IPS DF 19.7 (cell line): ENCODE results near the gene ZP1.

Source experiments
- DNase-seq: peaks from one replicate; pipeline ENCODE4 v3.0.0-alpha.2; 2013; ENCODE audit warnings: low read depth, low spot score

The ZP1 gene

DNA sequence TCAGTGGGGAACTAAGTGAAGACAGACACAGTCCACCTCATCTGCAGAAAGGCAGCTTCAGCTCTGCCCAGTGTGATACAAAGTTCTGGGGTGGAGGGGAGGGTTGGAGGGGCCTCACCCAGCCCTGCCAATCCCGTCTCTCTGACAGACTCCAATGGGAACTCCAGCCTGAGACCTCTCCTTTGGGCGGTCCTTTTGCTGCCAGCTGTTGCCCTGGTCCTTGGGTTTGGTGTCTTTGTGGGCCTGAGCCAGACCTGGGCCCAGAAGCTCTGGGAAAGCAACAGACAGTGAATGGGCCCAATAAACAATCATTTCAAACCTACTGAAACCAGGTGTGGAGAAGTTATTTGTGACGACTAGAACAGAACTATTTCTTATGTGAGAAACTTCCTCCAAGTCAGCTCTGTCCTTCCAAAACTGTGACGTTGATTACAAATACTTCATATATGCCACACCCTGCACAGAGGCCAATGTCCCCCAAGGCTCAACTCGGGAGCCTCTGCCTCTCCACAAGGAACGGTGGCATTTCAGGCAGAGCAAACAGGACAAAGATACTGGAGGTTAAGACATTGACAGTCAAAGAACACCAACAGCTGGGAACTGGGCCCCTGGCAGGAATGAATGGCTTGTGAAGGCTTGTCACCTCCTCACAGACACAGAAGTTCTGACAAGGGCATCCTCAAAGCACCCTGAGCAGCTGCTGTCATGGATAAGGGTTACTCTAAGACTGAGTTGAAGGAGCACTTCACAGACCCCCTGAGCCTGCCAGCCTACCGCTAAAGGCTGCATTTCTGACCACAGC lies 8.2 kb downstream of the ZP1 start:
- no peak for DNase-seq

GRCh38 chr11:60876168-60876485 lies 8.8 kb downstream of the ZP1 start:
- DNase-seq = no peak

DNA sequence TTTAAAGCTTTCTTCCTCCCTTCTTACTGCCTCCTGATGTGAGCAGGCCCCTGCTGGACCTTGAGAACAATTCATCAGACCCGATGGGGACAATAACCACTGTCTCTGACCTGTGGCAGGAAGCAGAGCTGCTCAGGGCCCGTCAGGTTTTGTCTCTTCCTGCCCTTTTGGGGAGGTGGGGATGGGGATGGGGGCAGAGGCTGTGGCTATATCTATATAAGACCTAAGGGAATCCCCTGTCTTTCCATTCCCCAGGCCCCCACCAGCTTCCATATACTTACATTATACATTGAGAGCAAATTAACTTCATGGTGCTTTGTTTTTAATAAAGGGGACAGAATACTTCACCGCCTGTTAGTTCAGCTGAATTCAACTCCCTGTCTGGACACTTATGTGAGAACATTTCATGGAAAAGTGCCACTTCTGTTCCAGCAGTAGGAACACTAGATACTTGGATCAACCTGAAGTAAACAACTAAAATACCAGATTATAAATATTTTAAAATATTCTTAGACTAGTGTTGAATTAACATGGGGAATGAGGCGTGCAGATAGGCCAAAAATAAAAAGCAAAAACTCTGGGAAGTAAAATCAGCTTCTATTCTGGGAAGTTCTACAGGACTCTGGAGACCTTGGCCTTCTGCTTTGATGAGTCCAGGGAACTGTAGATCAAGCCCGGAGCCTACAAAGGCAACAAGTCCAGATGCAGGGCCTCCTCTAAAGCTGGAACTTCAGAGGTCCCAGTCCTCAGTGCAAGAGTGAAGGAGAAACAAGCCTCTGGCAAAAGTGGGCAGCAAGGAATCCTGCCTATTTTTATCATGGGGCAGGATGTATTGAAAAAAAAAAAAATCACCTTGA lies 11.1 kb downstream of the ZP1 start:
- DNase-seq = no peak

GRCh38 chr11:60879104-60879503 lies 11.8 kb downstream of the ZP1 start:
- no peak for DNase-seq

- DNase-seq = no peak
Measured at GRCh38 chr11:60879971-60880588, 12.7 kb downstream of the ZP1 start.

DNA sequence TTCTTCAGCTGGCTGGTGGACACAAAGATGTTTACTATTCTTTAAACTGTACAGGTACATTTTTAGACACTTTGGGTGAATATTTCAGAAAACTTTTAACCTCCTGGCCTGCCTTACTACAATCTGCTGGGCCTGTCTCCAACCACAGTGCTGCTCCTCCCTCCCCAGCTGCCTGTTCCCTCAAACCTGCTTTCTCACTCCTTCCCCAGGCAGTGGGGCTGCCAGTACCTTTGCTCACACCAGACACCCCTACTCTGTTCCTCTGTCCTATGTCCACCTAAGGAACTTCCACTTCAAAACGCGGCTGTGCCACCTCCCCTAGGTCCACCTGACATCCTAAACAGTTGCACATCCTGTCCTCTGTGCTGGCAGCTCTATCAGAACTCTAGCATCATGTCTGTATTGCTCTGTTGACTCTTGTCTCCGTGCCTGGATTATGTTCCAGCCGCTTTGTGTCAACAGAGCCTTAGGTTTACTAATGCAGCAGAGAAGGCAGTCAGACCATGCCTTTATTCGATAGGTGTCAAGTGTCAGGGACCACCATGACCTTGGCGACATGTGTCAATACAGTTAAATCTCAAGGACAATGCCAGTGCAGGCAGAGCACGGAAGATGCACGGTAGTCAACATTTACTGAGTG lies 13.4 kb downstream of the ZP1 start:
- DNase-seq = no peak

DNA sequence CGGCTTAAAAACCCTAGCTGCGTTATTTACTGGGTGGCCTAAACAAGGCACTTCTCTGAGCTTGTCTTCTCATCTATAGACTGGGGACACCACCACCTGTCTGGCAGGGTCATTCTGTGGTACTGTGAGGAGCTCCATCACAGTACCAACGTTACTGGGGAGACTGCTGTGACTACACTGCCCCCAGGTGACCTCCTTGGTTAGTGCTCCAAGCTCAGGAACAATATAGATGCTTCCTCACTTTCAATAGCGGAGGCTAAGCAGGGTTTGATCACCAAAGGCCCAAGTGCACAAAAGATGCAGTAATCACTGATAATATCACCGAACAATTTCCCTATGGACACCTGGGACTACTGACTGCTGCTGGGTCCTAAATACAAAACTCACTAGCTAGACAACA lies 20.2 kb downstream of the ZP1 start:
- no peak for DNase-seq

- DNase-seq = no peak
Measured at GRCh38 chr11:60889869-60890311, 22.5 kb downstream of the ZP1 start.

- no peak for DNase-seq
Measured at GRCh38 chr11:60890696-60891095, 23.4 kb downstream of the ZP1 start.

DNA sequence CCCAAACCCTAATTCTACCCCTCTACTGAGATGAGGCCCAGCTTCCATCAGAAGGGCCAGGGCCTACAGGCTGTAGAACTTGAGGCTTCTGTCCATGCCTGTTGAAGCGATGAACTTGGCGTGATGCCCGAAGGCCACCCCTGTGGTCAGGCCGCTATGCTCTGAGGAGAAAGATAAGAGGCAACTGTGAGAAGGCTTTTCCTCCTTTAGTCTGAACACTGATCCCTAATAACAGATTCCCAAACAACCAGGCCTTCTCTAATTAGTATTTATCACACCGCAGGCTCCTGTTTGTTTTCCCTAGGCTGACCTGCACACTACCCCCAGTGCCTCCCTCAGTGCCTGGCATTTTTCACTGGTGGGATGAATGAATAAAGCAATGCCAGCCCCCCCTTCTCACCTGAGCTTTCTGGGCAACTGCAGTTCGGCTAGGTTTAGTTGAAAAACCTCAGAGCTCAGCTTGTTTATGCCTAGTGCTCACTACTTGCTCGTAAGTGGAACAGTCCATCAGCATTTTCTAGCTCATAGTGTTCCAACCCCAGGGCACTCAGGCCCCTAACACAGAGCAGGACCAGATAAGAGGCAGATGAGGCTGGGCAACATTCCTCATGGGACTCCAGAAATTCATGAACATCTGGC lies 23.9 kb downstream of the ZP1 start:
- DNase-seq = no peak

DNA sequence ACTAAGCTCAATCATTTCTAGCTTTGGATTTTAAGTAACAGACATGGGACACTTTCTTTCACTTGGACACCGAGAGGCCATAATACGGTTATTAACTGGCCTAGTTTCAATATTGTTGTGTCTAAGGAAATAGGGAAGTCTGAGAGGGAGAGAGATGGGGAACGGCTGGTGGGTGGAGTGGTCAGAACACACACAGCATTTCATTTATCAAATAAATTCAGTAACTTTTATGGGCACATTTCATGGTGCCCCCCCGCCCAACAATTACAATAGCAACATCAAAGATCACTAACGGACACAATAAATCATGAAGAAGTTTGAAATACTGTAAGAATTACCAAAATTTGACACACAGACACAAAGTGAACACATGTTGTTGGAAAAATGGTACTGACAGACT lies 28.3 kb downstream of the ZP1 start:
- DNase-seq = no peak

GRCh38 chr11:60897496-60897895 lies 30.2 kb downstream of the ZP1 start:
- no peak for DNase-seq

- DNase-seq = no peak
Measured at GRCh38 chr11:60899046-60899936, 31.9 kb downstream of the ZP1 start.

- no peak for DNase-seq
Measured at GRCh38 chr11:60899977-60900376, 32.6 kb downstream of the ZP1 start.

DNA sequence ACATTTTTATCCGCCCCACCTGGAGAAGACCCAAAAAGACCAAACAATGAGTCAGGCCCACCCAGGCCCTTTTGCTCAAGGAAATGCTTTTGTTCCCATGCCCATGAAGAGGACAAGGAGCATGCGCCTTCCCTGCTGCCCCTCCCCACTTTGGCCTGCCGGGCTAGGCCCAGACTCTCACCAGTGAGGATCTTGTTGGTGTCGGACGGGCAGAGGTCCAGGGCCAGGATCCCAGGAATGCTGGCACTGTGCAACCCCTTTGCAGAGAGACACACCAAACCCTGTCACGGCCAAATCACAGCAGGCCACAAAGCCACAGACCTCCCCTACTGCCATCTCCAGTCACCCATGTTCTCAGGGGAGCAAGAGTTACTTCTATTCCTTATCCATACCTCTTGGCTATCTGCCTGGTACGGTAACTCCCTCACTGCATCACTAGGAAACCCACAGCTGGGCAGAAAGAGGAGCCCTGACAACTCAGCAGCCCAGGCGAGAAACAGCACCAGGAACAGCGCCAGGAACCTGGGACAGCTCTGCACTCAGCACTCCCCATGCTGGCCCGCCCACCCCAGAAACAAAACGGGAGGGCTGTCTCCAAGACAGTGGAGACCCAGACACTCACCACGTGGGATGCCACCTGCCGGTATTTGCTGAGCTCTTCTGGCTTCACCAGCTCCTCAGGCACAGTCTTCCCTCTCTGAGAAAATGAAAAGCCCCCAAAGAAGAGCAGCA lies 33.5 kb downstream of the ZP1 start:
- DNase-seq = no peak

GRCh38 chr11:60902625-60903024 lies 35.3 kb downstream of the ZP1 start:
- no peak for DNase-seq

DNA sequence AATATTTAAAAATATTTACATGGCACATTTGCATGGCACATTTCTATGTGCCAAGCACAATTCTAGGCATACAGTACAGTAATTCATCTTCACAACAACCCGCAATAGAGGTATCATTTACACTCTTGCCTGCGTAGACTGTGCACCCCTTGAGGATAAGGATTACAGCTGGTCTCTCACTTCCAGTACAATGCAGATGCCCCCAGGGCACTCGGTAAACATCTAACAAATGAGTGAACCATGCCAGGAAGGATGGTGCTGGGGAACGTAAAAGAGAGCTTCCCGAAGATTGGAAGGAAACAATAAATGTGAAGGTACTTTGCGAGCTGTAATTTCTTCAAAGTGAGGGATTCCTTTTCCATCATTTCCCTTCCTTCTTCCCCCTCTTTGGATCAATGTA lies 37.7 kb downstream of the ZP1 start:
- no peak for DNase-seq

- no peak for DNase-seq
Measured at GRCh38 chr11:60905551-60906113, 38.3 kb downstream of the ZP1 start.

- no peak for DNase-seq
Measured at GRCh38 chr11:60906132-60906972, 39.0 kb downstream of the ZP1 start, which contains the start of gene PRPF19. TSS of gene PRPF19 (minus strand) at chr11:60906585. CDS start at chr11:60906382, 203 bp downstream.
